AG10803 (cell line): Measurements from ENCODE around the gene SLC35D2.
"Not testable (repeated sequence)": the region's sequence is repeated elsewhere in the genome, so short reads cannot be mapped to it uniquely, and the experiment has no call there.

Source experiments
- DNase-seq: peaks from one replicate; pipeline ENCODE4 v3.0.0; 2010; ENCODE audit warnings: low read depth
- H3K4me3 ChIP-seq: 2 replicates; pipeline ENCODE4 v1.5.1; 2011; ENCODE audit warnings: mild to moderate bottlenecking, low read length, control low read depth
- CTCF ChIP-seq: conservative IDR thresholded peaks from 2 replicates; pipeline ENCODE4 v1.5.1; 2011; ENCODE audit warnings: mild to moderate bottlenecking, low read length, control low read depth, inconsistent platforms

Gene SLC35D2

GRCh38 chr9:96382839-96383164 lies 709 bp downstream of the SLC35D2 start:
- H3K4me3 ChIP-seq = peak overlapping the region; percentile 55
- TF ChIP-seq CTCF = no peak
- DNase-seq = no peak

GRCh38 chr9:96382175-96382574 lies 1.3 kb downstream of the SLC35D2 start:
- TF ChIP-seq CTCF = no peak
- no peak overlapping the region for H3K4me3 ChIP-seq
- peak; percentile 11 for DNase-seq

- no peak overlapping the region for H3K4me3 ChIP-seq
- DNase-seq = no peak
- no peak for TF ChIP-seq CTCF
Observed at GRCh38 chr9:96381696-96382095, 1.8 kb downstream of the SLC35D2 start.

GRCh38 chr9:96381125-96381524 lies 2.4 kb downstream of the SLC35D2 start:
- no peak overlapping the region for H3K4me3 ChIP-seq
- DNase-seq = no peak
- no peak for TF ChIP-seq CTCF

GRCh38 chr9:96379461-96379860 lies 4.0 kb downstream of the SLC35D2 start:
- no peak overlapping the region for H3K4me3 ChIP-seq
- no peak for TF ChIP-seq CTCF
- no peak for DNase-seq

- H3K4me3 ChIP-seq = no peak overlapping the region
- no peak for DNase-seq
- TF ChIP-seq CTCF = no peak
Observed at GRCh38 chr9:96378187-96378586, 5.3 kb downstream of the SLC35D2 start.

- H3K4me3 ChIP-seq = no peak overlapping the region
- no peak for TF ChIP-seq CTCF
- DNase-seq = peak; percentile 61
Observed at GRCh38 chr9:96376891-96377874, 6.3 kb downstream of the SLC35D2 start.

- DNase-seq, H3K4me3 ChIP-seq: not testable (repeated sequence)
Observed at GRCh38 chr9:96375507-96375906, 8.0 kb downstream of the SLC35D2 start.
